CD1c-positive myeloid dendritic cell (primary cell): ENCODE data around the gene PPP4R4.
"Not testable (repeated sequence)": the region's sequence is repeated elsewhere in the genome, so short reads cannot be mapped to it uniquely, and the experiment has no call there.

Source experiments
- DNase-seq: peaks from one replicate; pipeline ENCODE4 v3.0.0-alpha.2; 2016; ENCODE audit errors: extremely low spot score

PPP4R4 gene

DNA sequence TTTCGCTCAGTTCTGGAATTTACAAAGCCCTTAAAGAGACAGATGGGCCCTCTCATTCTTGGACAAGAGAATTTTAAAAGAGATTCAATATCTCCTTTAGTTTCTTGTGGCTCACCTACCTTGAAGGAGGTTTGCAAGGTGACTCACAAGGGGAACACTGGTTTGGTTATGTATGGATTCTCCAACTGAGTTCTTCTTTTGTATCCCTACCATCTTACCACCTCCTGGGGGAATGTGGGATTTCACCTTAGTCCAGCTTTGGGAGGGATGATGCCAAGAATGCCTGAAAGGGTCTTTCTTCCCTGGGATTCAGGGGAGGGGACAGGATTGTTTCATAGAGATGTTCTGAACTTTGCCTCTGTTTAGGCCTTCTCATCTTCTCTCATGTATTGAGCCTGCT, 3.7 kb downstream of the PPP4R4 start:
- DNase-seq = no peak

DNA sequence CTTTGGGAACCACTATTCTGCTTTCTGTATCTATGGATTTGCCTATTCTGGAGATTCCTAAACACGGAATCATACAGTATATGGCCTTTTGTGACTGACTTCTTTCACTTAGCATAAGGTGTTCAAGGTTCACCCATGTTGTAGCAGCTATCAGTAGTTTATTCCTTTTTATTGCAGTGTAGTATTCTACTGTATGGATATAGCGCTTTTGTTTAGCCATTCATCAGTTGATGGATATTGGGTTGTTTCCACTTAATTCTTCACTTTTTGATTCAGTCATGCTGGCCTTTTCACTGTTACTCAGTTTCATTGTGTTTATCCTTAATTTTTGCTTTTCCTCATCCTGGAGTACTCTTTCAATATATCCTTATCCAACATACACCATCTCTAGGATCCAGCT, 5.1 kb downstream of the PPP4R4 start:
- DNase-seq = no peak

DNA sequence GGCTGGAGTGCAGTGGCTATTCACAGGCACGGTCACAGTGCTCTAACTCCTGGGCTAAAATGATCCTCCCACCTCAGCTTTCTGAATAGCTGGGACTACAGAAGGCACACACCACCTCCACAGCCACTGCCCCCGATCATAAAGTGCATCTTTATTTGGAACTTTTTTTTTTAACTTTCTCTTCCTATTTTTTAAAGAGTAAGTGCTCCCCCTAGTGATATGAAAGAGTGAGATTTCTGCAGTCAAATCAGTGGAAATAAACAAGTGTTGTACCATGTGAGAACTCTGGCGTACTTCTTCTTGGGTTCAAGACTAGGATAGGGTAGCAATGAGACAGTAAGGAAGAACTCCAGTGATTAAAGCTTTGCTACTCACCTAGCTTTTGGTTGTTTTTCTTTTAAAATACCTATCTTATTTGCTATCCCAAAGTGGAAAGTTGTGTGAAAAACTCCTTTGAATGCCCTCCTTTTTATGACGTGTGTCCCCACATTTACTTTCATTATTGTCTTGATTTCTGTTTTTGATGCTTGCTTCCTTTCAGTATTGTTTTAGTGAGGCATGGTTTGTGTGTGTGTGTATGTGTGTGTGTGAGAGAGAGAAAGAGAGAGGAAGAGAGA, 6.6 kb downstream of the PPP4R4 start:
- peak; percentile 80 for DNase-seq

DNA sequence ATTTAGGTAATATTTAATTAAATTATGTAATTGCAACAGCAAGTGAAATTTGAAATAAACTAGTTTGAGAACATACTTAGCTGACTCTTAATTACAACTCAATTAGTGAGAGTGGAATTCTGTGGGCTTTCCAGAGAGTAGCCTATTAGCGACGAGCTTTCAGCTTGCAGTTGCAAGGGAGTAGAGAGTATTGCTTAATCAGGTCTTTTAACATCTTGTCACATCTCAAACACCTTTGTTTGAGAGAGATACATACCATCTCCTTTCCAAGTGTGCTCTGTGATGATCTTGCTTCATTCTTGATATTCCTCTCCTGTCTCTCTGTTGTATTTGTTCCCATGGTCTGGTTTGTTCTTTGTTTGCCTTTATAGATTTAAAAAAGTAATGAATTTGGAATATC, 7.7 kb downstream of the PPP4R4 start:
- no peak for DNase-seq

DNA sequence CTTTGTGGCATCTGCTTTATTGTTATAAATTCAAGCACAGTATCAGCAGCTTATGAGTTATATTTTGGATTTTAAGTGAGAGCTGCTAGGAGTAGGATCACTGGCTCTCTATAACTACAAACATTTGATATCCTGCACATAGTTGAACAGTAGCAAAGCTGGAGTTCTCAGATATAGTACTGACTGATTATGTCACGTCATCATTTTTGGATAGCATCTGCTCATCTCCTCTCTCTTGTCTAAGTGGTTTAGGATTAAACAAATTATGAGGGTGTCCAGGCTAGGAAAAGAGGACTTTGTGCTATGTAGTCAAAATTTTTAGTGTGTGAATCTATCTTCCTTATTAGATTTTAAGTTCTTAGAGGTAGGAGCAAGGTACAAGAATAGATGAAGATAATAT, 18.4 kb downstream of the PPP4R4 start:
- no peak for DNase-seq

DNA sequence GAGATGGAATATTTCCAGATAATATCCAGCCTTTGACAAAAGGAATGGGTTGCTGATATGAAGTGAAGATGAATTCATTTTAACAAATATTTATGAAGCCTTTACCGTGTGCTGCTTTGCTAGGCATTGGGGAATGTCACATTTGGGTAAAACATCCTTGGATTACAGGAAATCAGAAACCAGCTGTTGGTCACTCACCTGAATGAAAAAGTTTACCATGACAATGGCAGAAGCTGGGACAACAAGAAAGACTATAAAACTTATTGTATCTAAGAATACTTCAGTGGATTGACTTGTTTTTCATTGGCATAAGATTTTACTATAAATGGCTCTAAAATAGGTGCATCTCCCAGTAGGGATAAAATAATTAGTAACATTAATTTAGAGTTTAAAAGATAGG, 19.7 kb downstream of the PPP4R4 start:
- DNase-seq = no peak

DNA sequence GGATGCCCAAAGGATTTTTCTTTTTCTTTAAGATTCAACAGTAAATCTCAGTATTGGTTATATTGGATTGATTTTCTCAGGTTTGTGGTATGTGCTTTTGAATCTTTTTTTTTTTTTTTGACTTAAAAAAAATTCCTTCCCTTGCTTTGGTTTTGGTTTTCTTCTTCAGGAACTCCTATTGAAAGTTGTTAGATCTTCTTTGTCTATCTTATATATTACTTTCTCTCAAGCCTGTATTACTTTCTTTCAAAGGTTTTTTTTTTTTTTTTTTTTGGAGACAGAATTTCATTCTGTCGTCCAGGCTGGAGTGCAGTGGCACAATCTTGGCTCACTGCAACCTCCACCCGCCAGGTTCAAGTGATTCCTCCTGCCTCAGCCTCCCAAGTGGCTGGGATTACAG, 21.9 kb downstream of the PPP4R4 start:
- DNase-seq = no peak

DNA sequence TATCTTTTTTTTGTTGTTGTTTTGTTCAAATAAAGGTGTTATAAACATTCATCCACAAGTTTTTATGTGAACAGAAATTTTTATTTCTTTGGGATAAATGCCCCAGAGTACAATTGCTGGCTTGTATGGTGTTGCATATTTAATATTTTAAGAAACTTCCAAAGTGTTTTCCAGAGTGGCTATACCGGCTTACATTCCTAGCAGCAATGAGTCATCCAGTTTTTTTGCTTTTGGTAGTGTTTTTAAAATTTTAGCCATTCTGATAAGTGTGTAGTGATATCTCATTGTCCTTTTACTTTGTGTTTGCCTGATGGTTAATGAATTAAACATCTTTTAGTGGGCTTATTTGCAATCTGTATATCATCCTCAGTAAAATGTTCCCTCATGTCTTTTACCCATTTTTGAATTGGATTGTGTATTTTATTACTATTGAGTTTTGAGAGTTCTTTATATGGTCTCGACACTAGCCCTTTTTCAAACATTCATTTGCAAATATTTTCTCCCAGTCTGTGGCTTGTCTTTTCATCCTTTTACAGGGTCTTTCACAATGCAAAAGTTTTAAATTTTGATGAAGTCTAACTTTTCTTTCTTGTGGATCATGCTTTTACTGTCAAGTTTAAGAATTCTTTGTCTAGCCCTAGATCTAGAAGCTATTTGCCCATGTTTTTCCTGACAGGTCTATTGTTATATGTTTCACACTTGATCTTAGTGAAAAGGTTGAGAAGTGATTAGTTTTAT, 29.5 kb downstream of the PPP4R4 start:
- DNase-seq = no peak

DNA sequence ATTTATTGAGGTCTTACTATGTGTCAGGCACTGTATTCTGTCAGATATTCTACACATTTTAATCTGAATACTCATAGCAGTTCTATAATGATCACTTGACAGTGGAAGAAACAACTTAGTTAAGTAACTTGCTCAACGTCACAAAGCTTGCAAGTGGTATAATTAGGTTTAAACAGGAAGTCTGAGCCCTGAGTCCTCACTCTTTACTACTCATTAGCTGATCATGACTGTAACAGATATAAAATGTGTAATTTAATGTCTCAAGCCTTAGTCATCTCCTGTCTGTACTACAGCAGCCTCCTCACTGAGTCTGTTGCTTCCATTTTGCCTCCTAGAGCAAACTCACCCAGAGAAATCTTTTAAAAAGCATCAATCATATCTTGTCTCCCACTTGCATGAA, 38.9 kb downstream of the PPP4R4 start:
- DNase-seq = no peak

DNA sequence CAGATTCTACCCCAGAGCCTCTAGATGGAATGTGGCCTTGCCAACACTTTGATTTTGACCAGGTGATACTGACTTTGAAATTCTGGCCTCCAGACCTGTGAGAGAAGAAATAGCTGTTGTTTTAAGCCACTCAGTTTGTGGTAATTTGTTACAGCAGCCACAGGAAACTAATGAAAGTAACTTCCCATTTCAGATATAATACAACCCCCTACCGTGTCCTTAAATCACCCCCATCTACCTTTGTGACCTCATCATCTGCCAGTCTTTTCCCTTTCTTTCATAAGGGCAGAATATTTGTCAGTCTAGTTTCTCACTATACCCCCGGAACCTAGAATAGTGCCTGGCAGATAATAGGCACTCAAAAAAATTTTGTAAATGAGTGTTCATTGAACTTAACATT, 39.6 kb downstream of the PPP4R4 start:
- DNase-seq = no peak

DNA sequence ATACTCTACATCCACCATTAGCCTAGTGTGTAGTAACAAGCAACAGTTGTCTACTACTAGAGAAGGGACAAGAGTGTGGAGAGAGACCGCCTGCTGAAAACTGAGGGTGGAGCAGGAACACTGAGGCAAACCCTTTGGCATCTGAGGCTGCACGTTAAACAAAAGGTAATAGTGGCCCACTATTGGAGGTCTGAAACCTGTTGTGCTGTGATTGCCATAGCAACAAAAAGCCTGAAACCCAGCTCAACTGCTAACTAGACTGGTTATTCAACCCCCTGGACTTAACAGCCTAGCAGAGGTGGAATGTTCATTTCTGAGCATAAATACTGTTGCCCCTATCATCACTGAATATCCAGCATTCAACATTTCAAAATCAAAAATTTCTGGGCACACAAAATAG, 43.0 kb downstream of the PPP4R4 start:
- no peak for DNase-seq

DNA sequence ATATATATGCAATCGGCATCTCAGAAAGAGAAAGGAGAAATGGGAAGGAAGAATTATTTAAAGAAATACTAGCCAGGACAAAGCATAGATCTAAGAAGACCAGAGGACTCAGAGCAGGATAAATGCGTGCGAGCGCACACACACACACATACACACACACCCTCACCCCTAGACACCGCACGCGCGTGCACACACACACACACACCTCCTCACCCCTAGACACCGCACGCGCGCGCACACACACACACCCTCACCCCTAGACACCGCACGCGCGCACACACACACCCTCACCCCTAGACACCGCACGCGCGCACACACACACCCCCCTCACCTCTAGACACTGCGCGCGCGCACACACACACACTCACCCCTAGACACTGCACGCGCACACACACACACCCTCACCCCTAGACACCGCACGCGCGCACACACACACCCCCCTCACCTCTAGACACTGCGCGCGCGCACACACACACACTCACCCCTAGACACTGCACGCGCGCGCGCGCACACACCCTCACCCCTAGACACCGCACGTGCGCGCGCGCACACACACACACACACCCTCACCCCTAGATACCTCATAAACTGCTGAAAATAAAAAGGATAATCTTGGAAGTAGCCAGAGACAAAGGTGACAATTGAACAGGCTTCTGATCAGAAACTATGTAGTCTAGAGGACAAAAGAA, 44.2 kb downstream of the PPP4R4 start:
- not testable (repeated sequence) for DNase-seq

DNA sequence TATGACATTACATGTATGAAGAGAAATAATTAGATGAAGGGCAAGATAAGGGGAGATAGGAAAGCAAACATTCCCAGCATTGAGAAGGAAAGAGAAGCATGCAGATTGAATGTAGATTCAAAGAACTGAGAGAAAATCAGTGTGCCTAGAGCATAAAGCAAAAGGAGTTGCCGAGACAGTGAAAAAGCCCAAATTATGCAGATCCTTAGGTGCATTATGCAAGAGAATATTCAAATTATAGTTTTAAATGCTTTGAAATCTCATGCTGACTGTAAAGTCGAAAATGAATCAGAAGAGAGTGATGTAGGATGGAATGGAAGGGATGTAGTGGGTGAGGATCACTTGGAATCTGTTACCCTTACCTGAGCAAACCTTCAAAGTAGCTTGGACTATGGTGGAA, 49.9 kb downstream of the PPP4R4 start:
- no peak for DNase-seq

DNA sequence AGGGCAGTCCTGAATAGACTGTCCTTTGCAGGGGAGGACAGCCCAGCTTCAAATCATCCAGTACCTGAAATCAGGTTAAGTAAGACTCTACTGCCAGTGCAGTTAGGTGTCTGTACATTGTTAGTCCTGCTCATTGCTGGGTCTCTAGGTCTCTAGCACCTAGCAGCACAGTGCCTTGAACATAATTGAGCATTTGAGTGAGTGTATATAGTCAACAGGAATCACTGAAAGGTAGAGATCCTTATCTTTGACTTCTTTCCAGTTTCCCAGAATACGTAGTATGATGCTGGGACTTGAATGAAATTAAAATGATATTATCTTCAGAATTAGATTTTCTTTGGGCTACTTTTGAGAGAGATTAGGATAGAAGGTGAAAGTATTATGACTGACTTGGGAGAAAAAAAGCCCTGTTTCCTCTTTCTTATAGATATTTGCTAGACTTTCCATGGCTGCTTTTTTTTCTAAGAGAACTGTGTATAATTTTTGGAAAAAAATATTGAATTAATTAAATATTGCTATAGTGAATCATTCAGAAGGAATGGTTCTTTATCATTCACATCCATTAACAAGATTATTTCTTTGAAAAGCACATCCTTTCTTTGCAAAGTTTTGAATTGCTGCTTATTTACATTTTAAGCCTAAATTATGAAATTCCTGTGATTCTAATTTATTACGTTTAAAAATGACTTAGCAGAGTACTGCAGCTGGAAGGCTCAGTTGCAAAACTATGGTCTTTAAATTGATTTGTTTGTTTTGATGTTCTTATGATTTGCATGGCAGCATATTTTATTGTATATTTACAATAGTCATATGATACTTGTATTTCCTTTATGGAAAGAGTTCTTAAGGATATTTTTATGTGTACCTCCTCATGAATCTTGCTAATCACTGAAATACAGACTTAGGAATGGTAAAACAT, 51.6 kb downstream of the PPP4R4 start:
- no peak for DNase-seq

DNA sequence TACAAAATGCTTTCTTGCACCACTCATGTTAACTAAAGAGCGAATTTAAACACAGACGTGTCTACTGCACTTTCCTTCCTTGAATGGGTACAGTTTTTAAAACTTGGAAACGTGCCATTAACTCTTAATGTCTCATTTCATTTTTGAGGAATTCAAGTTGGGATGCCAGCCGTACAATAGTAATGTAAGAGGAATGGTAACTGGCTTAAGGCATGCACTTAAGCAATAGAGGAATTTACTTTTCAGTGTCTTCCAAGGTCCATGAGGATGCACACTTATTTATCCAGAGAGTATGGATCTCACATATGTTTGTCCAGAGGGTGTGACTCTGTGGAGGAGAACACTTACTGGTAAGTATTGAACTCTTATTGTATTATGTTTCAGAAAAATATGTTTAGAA, 52.9 kb downstream of the PPP4R4 start:
- DNase-seq = no peak

DNA sequence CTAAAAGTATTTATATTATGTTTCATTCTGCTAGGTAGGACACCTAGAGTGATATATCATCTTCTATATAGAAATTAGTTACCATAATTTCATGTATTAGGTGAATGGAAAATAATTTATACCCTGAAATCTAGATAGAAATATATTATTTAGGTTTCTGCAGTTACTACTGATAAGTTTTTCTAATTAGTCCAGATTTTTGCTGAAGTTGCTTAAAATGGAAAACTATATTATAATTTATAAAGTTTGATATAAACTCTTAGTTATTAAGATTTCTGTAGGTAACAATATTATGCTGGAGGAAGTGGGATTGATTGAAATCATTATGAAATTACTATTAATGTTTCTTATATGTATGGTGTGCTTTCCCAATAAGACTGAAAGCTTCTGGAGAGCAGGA, 62.9 kb downstream of the PPP4R4 start:
- no peak for DNase-seq

DNA sequence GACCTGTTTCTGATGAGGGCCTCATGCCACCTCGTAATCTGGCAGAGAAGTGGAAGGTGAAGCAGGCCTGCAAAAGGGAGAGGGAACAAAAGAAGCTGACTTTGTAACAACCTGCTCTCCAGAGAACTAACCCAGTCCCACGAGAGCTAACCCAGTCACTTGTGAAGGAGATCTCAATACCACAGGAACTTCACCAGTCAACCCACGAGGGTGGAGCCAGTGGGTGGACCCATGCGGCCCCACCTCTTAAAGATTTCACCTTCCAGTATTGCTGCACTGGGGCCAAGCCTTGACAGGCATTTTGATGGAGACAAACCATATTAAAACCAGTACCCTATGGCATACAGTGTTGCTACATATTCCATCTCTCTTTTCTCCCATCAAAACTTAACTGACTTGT, 63.9 kb downstream of the PPP4R4 start:
- DNase-seq = no peak

DNA sequence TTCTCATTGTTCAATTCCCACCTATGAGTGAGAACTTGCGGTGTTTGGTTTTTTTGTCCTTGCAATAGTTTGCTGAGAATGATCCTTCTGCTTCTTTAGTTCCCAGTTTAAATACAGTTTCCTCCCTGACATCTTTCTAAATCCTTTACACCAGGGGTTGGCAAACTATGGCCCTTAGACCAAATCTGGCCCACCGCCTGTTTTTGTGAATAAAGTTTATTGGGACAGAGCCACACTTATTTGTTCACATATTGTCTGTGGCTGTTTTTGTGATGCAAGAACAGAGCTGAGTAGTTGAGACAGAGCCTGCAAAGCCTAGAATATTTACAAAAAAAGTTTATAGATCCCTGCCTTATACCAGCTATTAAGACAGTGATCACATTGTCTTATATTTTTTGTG, 65.3 kb downstream of the PPP4R4 start:
- DNase-seq = no peak

DNA sequence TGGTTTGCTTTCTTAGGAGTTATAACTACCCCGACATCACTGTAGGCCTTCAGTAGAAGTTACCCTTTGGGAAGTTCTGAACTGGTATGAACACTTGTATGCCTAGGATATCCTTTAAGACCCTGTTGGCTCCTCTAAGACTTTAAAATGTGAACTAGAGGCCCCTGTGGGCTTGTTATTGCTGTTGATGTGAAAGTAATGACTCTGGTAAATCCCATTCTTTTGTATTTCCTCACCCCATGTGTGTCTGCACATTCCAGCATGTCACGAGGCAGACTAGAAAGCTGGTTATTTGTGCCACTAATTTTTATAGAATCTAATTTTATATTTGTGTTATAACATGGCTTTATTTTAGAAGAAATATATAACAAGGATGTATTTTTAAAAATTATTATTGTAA, 70.1 kb downstream of the PPP4R4 start:
- no peak for DNase-seq

DNA sequence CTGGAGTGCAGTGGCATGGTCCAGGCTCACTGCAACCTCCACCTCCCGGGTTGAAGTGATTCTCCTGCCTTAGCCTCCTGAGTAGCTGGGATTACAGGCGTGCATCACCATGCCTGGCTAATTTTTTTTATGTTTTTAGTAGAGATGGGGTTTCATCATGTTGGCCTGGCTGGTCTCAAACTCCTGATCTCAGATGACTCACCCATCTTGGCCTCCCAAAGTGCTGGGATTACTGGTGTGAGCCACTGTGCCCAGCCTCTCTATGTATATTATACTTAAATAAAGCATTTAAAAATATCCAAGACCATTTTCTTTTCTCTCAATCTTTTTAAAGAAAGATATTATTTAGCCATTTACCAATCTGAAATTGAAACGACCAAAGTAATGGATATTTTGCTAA, 90.1 kb downstream of the PPP4R4 start:
- DNase-seq = not testable (repeated sequence)

DNA sequence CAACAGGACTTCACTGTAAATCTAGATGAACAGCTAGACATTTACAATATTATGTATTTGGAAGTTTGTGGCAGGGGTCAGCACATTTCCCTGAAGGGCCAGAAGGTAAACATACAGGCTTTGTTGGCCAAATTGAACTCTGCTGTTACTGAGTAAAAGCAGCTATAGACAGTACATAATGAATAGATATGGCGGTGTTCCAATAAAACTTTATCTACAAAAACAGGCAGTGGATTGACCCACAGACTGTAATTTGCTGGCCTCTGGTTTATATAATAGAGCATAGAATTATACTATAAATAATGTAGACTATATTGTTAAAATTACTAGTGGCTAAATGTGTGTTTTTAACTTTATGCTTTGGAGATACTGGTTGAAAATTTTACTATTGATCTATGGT, 93.2 kb downstream of the PPP4R4 start:
- no peak for DNase-seq

DNA sequence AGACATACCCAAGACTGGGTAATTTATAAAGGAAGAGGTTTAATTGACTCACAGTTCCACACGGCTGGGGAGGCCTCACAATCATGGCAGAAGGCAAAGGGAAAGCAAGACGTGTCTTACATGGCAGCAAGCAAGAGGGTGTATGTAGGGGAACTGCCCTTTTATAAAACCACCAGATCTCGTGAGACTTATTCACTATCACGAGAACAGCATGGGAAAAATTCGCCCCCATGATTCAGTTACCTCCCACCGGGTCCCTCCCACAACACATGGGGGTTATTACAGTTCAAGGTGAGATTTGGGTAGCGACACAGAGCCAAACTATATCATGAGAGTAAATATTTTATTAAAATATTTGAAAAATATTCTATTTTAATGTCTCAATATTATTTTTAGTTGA, 94.5 kb downstream of the PPP4R4 start:
- DNase-seq = not testable (repeated sequence)
